ENCODE data around the gene CPEB1.

The CPEB1 gene

DNA sequence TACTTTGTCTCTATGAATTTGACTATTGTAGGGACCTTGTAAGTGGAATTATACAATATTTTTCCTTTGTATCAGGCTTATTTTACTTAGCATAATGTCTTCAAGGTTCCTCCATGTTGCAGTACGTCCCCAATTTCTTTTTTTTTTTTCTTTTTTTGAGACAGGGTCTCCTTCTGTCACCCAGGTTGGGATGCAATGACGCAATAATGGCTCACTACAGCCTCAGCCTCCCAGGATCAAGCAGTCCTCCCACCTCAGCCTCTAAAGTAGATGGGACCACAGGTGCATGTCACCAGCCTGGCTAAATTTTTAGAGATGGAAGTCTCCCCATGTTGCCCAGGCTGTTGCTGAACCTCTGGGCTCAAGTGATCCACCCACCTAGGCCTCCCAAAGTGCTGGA, 66.5 kb downstream of the CPEB1 start:
- DNase-seq, result no peak

- DNase-seq, result no peak
Measured at GRCh38 chr15:82575335-82575734, 71.8 kb downstream of the CPEB1 start.

GRCh38 chr15:82572986-82573385, 74.2 kb downstream of the CPEB1 start:
- DNase-seq, result no peak

- no peak for DNase-seq
Measured at GRCh38 chr15:82572311-82572710, 74.9 kb downstream of the CPEB1 start.

GRCh38 chr15:82571722-82572222, 75.4 kb downstream of the CPEB1 start:
- DNase-seq, result peak; percentile 84

- no peak for DNase-seq
Measured at GRCh38 chr15:82570721-82571508, 76.2 kb downstream of the CPEB1 start.

DNA sequence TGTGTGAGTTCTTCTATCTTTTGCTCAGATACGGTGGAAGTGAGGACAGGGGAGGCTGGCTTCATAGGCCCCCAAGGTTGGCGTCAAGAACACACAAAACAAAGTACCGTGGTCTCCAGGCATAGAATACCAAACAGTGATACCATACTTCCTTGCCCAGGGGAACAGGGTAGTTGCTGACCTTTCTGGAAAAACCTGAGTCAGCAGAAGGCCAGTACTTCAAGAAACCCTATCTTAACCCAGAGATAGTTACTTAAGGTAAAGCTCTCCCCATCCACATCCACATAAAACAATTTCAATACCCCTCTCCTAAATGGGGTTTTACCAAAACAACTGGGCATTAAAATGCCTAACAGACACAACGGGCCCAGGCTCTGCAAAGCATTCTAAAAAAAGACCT, 77.3 kb downstream of the CPEB1 start:
- DNase-seq, result no peak

DNA sequence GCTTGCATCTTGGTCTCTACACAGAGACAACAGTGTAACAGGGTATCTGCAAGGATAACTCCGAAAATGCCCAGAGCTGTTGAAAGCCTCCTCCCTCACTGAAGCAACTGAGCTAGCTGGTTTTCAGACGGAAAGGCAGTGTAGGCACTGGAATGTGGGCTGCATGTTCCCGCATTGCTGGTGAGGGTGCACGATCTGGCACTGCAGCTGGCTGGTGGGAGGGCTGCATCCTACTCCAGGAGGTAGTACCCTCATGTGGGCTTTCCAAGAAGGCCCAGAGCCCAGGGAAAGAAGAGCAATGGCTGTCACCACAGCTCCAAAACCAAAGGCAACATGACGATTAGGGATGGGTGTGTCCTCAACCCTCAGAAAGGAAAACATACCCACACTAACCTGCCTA, 78.2 kb downstream of the CPEB1 start:
- no peak for DNase-seq

- DNase-seq, result no peak
Measured at GRCh38 chr15:82567661-82568060, 79.5 kb downstream of the CPEB1 start.

DNA sequence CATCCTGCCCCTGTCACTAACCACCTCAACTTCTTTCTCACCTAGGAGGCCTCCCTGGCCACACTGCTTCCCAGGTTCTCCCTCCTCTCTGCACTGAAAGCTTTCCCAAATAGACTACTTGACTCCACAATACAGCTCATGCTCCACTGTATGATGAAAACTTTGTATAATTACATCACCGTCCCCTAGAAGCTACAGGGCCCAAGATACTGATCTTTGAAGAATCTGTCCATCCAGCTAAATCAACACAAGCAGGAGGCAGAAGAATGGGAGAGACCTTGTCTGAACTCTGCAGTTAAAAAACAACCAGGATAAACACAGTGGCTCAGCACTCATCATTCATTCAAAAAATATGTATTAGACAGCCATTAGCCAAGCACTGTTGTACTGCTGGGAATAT, 80.5 kb downstream of the CPEB1 start:
- no peak for DNase-seq

- no peak for DNase-seq
Measured at GRCh38 chr15:82558502-82558901, 88.7 kb downstream of the CPEB1 start.

GRCh38 chr15:82556315-82557035, 90.7 kb downstream of the CPEB1 start:
- no peak for DNase-seq

- no peak for DNase-seq
Measured at GRCh38 chr15:82554849-82555248, 92.3 kb downstream of the CPEB1 start.

DNA sequence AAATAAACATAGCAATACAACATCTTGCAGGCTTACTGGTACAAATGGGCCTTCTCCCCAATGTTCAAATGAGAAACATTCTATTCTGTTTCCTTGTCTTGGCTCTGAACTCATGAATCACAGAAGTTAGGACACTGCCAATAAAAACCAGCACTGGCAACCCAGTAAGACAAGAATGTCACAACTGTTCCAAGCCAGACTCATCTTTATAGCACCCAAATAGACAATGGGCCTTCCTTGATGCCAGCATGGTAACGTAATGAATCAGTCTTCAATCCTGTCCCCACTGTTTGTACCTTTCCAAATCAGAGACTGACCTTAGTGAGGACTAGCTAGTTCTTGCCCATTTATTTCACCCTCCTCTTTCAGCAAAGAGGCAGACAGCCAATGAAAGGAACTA, 92.8 kb downstream of the CPEB1 start:
- DNase-seq, result peak; percentile 18

- no peak for DNase-seq
Measured at GRCh38 chr15:82553846-82554245, 93.3 kb downstream of the CPEB1 start.

GRCh38 chr15:82552861-82553260, 94.3 kb downstream of the CPEB1 start:
- DNase-seq, result no peak

GRCh38 chr15:82551646-82552247, 95.4 kb downstream of the CPEB1 start:
- DNase-seq, result no peak

GRCh38 chr15:82549199-82549665, 97.9 kb downstream of the CPEB1 start:
- DNase-seq, result no peak

DNA sequence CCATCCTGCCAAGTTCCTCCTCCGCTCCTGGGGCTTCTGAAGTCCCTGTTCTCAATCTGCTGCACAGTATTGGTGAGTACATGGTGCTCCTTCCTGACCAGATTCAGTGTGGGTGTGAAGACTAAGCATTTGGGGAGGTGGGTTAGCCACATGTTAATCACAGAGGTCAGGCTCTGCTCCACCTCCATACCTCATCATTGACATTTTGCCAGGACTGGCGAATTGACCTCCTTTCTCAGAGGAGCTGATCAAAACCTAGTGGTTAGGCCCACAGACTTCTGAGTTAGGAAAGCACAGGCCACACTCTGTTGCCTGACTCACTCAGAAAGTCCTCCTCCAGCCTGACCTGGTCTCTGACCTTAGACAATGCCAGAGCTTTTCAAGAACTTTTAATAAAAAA, 98.5 kb downstream of the CPEB1 start:
- no peak for DNase-seq

- DNase-seq, result no peak
Measured at GRCh38 chr15:82545478-82545877, 101.7 kb downstream of the CPEB1 start.

DNA sequence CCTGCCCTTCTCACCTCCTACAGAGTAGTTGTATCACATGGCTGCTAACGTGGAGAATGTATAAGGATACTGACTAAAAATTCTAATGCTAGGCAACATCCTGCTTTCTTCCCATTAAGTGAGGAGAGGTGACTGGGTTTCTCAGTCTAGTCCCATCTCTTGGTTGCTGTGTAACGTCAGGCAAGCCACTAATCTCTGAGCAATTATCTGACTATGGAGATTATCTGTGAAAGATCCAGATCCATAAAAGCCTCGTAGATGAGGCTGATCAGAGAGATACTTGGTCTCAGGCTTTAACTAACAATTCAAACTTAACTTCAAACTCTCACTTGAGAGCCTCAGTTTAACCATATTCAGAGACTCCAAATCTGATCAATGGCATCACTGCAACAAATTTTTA, 102.2 kb downstream of the CPEB1 start:
- no peak for DNase-seq

- no peak for DNase-seq
Measured at GRCh38 chr15:82544431-82544830, 102.7 kb downstream of the CPEB1 start.

GRCh38 chr15:82543160-82543559, 104.0 kb downstream of the CPEB1 start:
- DNase-seq, result no peak

- DNase-seq, result no peak
Measured at GRCh38 chr15:82540984-82541431, 106.2 kb downstream of the CPEB1 start.
